ENCODE results near the gene PATJ.
"Not testable (repeated sequence)": the region's sequence is repeated elsewhere in the genome, so short reads cannot be mapped to it uniquely, and the experiment has no call there.

Gene PATJ

DNA sequence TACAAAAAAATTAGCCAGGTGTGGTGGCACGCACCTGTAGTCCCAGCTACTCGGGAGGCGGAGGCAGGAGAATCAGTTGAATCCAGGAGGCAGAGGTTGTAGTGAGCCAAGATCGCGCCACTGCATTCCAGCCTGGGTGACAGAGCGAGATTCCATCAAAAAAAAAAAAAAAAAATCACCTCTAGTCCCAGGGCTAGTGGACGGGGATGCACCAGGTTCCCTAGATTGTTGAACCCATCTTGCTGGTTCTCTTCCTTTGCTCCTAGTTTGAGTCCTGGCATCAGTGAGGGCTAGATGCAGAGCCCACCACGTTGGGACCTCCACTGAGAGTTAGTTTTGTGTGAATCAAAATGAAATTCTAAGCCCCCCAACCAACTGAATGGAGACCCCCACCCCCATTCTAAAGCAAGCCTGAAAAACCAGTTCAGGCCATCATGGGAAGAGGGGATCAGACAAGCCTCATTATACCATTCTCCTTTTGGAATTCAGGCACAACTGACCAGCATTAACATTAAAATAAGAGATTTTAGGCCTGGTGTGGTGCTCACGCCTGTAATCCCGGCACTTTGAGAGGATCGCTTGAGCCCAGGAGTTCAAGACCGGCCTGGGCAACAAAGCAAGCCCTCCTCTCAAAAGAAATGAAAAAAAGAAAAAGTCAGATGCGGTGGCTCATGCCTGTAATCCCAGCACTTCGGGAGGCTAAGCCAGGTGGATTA is 434.5 kb downstream of the PATJ start:
- no peak overlapping the region for H3K4me3 ChIP-seq (ENCODE audit: low read length)
- TF ChIP-seq, protein P1, sequence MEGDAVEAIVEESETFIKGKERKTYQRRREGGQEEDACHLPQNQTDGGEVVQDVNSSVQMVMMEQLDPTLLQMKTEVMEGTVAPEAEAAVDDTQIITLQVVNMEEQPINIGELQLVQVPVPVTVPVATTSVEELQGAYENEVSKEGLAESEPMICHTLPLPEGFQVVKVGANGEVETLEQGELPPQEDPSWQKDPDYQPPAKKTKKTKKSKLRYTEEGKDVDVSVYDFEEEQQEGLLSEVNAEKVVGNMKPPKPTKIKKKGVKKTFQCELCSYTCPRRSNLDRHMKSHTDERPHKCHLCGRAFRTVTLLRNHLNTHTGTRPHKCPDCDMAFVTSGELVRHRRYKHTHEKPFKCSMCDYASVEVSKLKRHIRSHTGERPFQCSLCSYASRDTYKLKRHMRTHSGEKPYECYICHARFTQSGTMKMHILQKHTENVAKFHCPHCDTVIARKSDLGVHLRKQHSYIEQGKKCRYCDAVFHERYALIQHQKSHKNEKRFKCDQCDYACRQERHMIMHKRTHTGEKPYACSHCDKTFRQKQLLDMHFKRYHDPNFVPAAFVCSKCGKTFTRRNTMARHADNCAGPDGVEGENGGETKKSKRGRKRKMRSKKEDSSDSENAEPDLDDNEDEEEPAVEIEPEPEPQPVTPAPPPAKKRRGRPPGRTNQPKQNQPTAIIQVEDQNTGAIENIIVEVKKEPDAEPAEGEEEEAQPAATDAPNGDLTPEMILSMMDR (conservative IDR thresholded peaks at IDR 0.05; ENCODE audit: low read length) = no peak
- DNase-seq (ENCODE audit: low read depth) = no peak

DNA sequence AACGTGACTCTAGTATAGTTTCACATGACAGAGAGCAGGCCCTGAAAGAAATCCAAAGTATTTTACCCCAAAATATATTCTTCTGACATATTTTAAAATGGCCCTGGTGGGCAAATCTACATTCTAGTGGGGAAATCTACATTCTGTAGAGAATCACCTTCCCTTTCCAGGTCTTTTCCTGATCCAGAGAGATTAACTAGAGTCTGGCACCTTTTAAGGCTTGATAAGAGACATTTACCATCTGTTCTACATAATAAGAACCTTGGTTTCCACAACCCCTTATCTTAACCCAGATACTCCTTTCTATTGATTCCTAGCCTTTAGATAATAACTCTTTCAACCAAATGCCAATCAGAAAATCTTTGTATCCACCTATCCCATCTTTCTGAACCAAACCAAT is 435.3 kb downstream of the PATJ start:
- DNase-seq (ENCODE audit: low read depth) = no peak
- H3K4me3 ChIP-seq (ENCODE audit: low read length) = no peak overlapping the region
- TF ChIP-seq, protein P1 (conservative IDR thresholded peaks at IDR 0.05; ENCODE audit: low read length) = no peak

DNA sequence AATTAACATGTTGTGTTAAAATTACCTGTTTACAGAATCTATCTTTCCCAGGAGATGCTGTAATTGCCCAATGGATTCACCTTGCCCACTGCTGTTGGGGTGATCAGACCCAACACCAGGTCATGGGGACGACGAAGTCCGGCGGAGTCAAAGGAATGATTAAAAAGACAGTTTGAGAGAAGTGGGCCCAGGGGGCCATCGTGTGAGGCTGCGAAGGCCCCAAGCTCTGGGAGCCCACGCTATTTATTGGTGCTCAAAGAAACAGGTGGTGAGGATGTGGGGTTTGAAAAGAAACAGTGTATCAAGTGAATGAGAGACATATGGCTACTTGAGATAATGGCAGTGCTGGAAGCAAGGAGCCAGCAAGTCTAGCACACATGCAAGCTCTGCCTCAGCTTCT is 436.1 kb downstream of the PATJ start:
- no peak overlapping the region for H3K4me3 ChIP-seq (ENCODE audit: low read length)
- DNase-seq (ENCODE audit: low read depth) = no peak
- TF ChIP-seq, protein P1 (conservative IDR thresholded peaks at IDR 0.05; ENCODE audit: low read length) = no peak

DNA sequence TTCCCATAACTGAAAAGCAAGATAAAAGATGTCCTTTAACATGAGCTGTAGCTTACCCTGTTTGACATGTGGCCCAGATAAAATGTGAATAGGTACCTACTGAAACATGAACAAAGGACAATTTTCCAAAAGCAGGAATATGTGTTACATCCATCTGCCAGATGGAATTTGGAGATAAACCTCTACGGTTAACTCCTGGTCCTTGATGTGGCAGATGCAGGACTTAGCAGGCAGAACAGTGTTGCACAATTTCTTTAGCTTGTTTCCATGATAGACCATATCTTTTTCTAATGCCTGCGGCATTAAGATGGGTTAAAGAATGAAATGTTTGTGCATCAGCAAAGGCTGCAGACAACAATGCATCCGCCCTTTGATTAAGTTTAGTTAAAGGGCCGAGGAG is 437.8 kb downstream of the PATJ start:
- not testable (repeated sequence) for DNase-seq (ENCODE audit: low read depth); H3K4me3 ChIP-seq (ENCODE audit: low read length)

DNA sequence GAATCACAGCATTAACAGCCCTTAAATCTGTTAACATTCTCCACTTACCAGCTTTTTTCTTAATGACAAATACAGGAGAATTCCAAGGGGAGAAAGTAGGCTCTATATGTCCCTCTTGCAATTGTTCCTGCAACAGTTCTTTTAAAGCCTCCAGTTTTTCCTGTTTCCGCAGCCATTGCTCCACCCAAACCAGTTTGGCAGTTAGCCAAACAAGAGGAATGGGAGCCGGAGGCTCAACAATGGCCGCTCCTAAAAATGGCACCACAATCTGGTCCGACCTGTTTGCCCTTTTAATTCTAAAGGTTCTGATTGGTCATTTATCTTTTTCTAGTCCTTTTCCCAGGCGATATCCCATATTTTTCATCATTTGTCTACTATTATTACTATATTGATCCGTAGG is 438.4 kb downstream of the PATJ start:
- DNase-seq (ENCODE audit: low read depth) = no peak
- H3K4me3 ChIP-seq (ENCODE audit: low read length) = no peak overlapping the region
- TF ChIP-seq, protein P1 (conservative IDR thresholded peaks at IDR 0.05; ENCODE audit: low read length) = no peak

DNA sequence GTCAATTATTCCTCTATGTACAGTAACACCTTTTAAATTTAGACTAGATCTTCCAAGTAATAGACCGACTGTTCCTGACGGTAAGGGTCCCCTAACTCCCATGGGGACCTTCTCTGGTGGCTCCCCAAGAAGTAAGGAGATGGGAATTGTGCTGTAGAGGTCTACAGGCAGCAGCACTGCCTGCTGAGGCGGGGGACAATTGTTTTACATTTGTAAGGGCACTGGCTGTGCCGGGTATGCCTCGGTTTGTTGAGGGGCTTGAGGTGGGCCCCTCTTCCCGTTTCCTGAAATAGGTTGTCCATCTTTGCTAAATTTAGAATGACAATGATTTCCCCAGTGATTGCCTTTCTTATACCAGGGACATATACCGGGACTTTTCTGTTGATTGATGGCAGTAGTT is 439.3 kb downstream of the PATJ start:
- TF ChIP-seq, protein P1 (conservative IDR thresholded peaks at IDR 0.05; ENCODE audit: low read length) = no peak
- no peak for DNase-seq (ENCODE audit: low read depth)
- H3K4me3 ChIP-seq (ENCODE audit: low read length) = no peak overlapping the region

DNA sequence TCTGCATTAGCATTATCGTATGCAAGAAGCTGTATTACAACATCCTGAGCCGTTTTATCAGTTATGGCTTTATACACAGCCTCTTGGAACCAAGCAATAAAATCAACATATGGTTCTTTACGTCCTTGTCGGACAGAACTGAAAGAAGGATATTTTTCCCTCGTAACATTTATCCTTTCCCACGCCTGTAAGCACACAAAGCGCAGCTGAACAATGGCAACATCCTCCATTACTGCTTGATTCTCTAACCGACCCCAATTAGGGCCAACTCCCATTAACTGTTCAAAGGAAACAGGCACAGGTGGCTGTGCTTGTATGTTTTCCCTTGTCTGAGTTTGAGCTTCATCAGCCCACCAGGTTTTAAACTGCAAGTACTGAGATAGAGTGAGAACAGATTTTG is 439.9 kb downstream of the PATJ start:
- H3K4me3 ChIP-seq (ENCODE audit: low read length); DNase-seq (ENCODE audit: low read depth): not testable (repeated sequence)

DNA sequence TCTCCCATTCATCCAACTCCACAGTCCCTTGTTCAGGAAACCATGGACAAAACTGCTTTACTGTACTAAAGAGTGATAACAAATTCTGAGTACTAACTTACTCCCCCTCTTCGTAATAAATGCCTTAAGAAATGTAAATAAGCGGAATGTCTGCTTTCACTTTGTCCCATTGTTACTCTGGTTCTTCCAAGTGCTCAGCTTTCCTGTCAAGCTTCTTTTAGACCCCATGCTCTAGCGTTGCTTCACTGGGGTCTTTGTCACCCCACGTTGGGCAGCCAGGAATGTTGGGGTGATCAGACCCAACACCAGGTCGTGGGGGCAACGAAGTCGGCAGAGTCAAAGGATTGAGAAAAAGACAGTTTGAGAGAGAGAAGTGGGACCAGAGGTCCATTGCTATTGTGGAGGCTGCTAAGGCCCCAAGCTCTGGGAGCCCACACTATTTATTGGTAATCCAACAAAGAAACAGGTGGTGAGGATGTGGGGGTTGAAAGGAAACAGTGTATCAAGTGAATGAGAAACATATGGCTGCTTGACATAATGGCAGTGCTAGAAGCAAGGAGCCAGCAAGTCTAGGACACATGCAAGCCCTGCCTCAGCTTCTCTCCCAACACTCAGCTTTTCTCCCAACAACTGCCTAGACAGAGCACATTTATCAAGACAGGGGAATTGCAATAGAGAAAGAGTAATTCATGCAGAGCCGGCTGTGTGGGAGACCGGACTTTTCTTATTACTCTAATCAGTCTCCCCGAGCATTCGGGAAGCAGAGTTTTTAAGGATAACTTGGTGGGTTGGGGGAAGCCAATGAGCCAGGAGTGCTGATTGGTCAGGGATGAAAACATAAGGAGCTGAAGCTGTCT is 441.1 kb downstream of the PATJ start:
- not testable (repeated sequence) for H3K4me3 ChIP-seq (ENCODE audit: low read length)

More for the DNA sequence above, 441.1 kb downstream of the PATJ start:
- not testable (repeated sequence) for DNase-seq (ENCODE audit: low read depth)
